Activated CD4-positive, alpha-beta memory T cell treated with anti-CD3 and anti-CD28 coated beads for 36 hours (primary cell): ENCODE results near the gene PLA2G3. TPM values are rescaled to one million over a fixed set of nuclear protein-coding genes. Genes with fewer than 3 reads are reported as not detected.
A peak's percentile ranks its signal among the peaks of the same experiment; 100 is the strongest.

Experiments used
- CTCF ChIA-PET: fragments of 350-600 bp; sonication (Branson Sonifier 250); formaldehyde crosslinking; loops from one replicate; lab custom pipeline; 2021; ENCODE audit warnings: antibody characterized with exemption, inconsistent platforms; lab: Charles Lee
- POLR2A ChIA-PET: fragments of 350-600 bp; sonication (Branson Sonifier 250); formaldehyde crosslinking; loops from one replicate; lab custom pipeline; 2021; ENCODE audit warnings: antibody characterized with exemption; lab: Charles Lee
- DNase-seq: peaks from one replicate; pipeline ENCODE4 v3.0.0-alpha.2; 2020
- H3K27ac Mint-ChIP-seq: one replicate; pipeline ENCODE4 v1.8.0; 2021; ENCODE audit warnings: mixed read lengths
- H3K27me3 Mint-ChIP-seq: one replicate; pipeline ENCODE4 v1.8.0; 2021; ENCODE audit warnings: mixed read lengths
- H3K36me3 Mint-ChIP-seq: one replicate; pipeline ENCODE4 v1.8.0; 2021; ENCODE audit warnings: mixed read lengths
- H3K4me1 Mint-ChIP-seq: one replicate; pipeline ENCODE4 v1.8.0; 2021; ENCODE audit warnings: low read depth, mixed read lengths
- H3K4me3 Mint-ChIP-seq: one replicate; pipeline ENCODE4 v1.8.0; 2021; ENCODE audit warnings: mild to moderate bottlenecking, mixed read lengths
- H3K9me3 Mint-ChIP-seq: one replicate; pipeline ENCODE4 v1.8.0; 2021; ENCODE audit warnings: mixed read lengths
- intact Hi-C: fragments of 100-400 bp; cut with micrococcal nuclease; formaldehyde crosslinking; loops from one replicate; pipeline ENCODE4 v1.15.1; 2023
- microRNA-seq: library from miRNA; unstranded; fragments of <30 nt; microRNA quantifications from one replicate; pipeline ENCODE4 v1.2.0, GENCODE V29; 2022; ENCODE audit warnings: borderline number of aligned reads, borderline microRNAs expressed, borderline replicate concordance
- total RNA-seq, 2 experiments: library from RNA; stranded (reverse); gene quantifications; one replicate each; pipeline ENCODE4 v1.2.3, GENCODE V29; 2021

PLA2G3 gene
- total RNA-seq, 2 experiments from 2014 or later, result not detected

- intact Hi-C loops, result loop anchor here (1.0 to 10.0 kb wide), 2 partner anchors 60 to 125 kb away; partner anchors contain the start of gene LIMK2
- no peaks in the 10 kb centered on the region for H3K36me3 Mint-ChIP-seq
- CTCF ChIA-PET, result interaction anchor here (1.0 to 1.6 kb wide), 6 partner anchors 14 to 224 kb away, joined by 3 to 7 read pairs (median 5); partner anchors contain the start of gene SELENOM
- no peaks in the 10 kb centered on the region for H3K27me3 Mint-ChIP-seq
- peak; percentile 52 for DNase-seq
- no peak overlapping the region for H3K27ac Mint-ChIP-seq
- POLR2A ChIA-PET, result no interaction called here
- H3K4me3 Mint-ChIP-seq, result no peak overlapping the region
- no peaks in the 10 kb centered on the region for H3K4me1 Mint-ChIP-seq
- H3K9me3 Mint-ChIP-seq, result no peaks in the 10 kb centered on the region
Measured at GRCh38 chr22:31089160-31090100, 50.9 kb downstream of the PLA2G3 start.

GRCh38 chr22:31088233-31088986, 51.9 kb downstream of the PLA2G3 start:
- Mint-ChIP-seq H3K27me3 (no peaks in the 10 kb centered on the region), H3K27ac (no peak overlapping the region), H3K36me3 (no peaks in the 10 kb centered on the region), H3K4me3 (no peak overlapping the region), H3K9me3 (no peaks in the 10 kb centered on the region), H3K4me1 (peaks cover 6% of the 10 kb centered on the region)
- intact Hi-C loops, result loop anchor here (10.0 kb wide), 1 partner anchor 126 kb away; the partner anchor contains the start of gene LIMK2
- POLR2A ChIA-PET, result no interaction called here
- no peak for DNase-seq
- CTCF ChIA-PET, result interaction anchor here (0.6 to 1.6 kb wide), 7 partner anchors 11 to 227 kb away, joined by 3 to 6 read pairs (median 3); partner anchors contain the start of gene SELENOM

- ChIA-PET CTCF (interaction anchor here (0.6 to 1.1 kb wide), 5 partner anchors 8 to 774 kb away, joined by 3 to 4 read pairs (median 3); partner anchors contain the start of gene SELENOM), POLR2A (no interaction called here)
- H3K36me3 Mint-ChIP-seq, result no peaks in the 10 kb centered on the region
- no peaks in the 10 kb centered on the region for H3K27me3 Mint-ChIP-seq
- no peak overlapping the region for H3K27ac Mint-ChIP-seq
- no peak for DNase-seq
- intact Hi-C loops, result loop anchor here (10.0 kb wide), 1 partner anchor 127 kb away; the partner anchor contains the start of gene LIMK2
- H3K9me3 Mint-ChIP-seq, result no peaks in the 10 kb centered on the region
- H3K4me1 Mint-ChIP-seq, result peaks cover 12% of the 10 kb centered on the region
- no peak overlapping the region for H3K4me3 Mint-ChIP-seq
Measured at GRCh38 chr22:31087744-31088215, 52.5 kb downstream of the PLA2G3 start.

- POLR2A ChIA-PET, result no interaction called here
- H3K27me3 Mint-ChIP-seq, result no peaks in the 10 kb centered on the region
- intact Hi-C loops, result loop anchor here (10.0 kb wide), 1 partner anchor 128 kb away; the partner anchor contains the start of gene LIMK2
- H3K27ac Mint-ChIP-seq, result no peak overlapping the region
- no peak for DNase-seq
- H3K4me3 Mint-ChIP-seq, result no peak overlapping the region
- CTCF ChIA-PET, result interaction anchor here (0.6 to 3.0 kb wide), 6 partner anchors 9 to 773 kb away, joined by 3 to 18 read pairs (median 3); no protein-coding TSS in a partner anchor
- H3K4me1 Mint-ChIP-seq, result peaks cover 22% of the 10 kb centered on the region
- H3K9me3 Mint-ChIP-seq, result no peaks in the 10 kb centered on the region
- H3K36me3 Mint-ChIP-seq, result no peaks in the 10 kb centered on the region
Measured at GRCh38 chr22:31086703-31087330, 53.5 kb downstream of the PLA2G3 start.

GRCh38 chr22:31085928-31086327, 54.4 kb downstream of the PLA2G3 start:
- ChIA-PET POLR2A (interaction anchor here (4.7 kb wide), 1 partner anchor 117 kb away, joined by 28 read pairs; the partner anchor contains the start of genes MORC2 and TUG1), CTCF (interaction anchor here (0.6 to 3.8 kb wide), 12 partner anchors 10 to 451 kb away, joined by 3 to 27 read pairs (median 6); partner anchors contain the start of genes MORC2, PIK3IP1, SELENOM and TUG1)
- peak overlapping the region; percentile 76 for H3K4me3 Mint-ChIP-seq
- H3K4me1 Mint-ChIP-seq, result peaks cover 26% of the 10 kb centered on the region
- no peak overlapping the region for H3K27ac Mint-ChIP-seq
- H3K27me3 Mint-ChIP-seq, result no peaks in the 10 kb centered on the region
- H3K9me3 Mint-ChIP-seq, result no peaks in the 10 kb centered on the region
- H3K36me3 Mint-ChIP-seq, result no peaks in the 10 kb centered on the region
- intact Hi-C loops, result loop anchor here (2.0 to 10.0 kb wide), 5 partner anchors 21 to 145 kb away; partner anchors contain the start of genes LIMK2, MORC2, RNF185 and SELENOM
- no peak for DNase-seq

- H3K36me3 Mint-ChIP-seq, result no peaks in the 10 kb centered on the region
- ChIA-PET POLR2A (interaction anchor here (0.8 to 4.7 kb wide), 6 partner anchors 8 to 207 kb away, joined by 3 to 28 read pairs (median 4); partner anchors contain the start of genes MORC2, SELENOM and TUG1), CTCF (interaction anchor here (0.6 to 3.8 kb wide), 31 partner anchors 8 to 451 kb away, joined by 3 to 27 read pairs (median 6); partner anchors contain the start of genes MORC2, PIK3IP1, RNF185 and SELENOM)
- peaks cover 30% of the 10 kb centered on the region for H3K4me1 Mint-ChIP-seq
- no peaks in the 10 kb centered on the region for H3K9me3 Mint-ChIP-seq
- H3K4me3 Mint-ChIP-seq, result peak overlapping the region; percentile 76
- H3K27ac Mint-ChIP-seq, result peak overlapping the region; percentile 80
- DNase-seq, result no peak
- intact Hi-C loops, result loop anchor here (2.0 to 10.0 kb wide), 5 partner anchors 21 to 145 kb away; partner anchors contain the start of genes LIMK2, MORC2, RNF185 and SELENOM
- no peaks in the 10 kb centered on the region for H3K27me3 Mint-ChIP-seq
Measured at GRCh38 chr22:31085493-31085824, 54.8 kb downstream of the PLA2G3 start.

GRCh38 chr22:31084811-31085492, 55.4 kb downstream of the PLA2G3 start:
- CTCF ChIA-PET, result interaction anchor here (0.6 to 3.8 kb wide), 38 partner anchors 8 to 769 kb away, joined by 3 to 27 read pairs (median 4); partner anchors contain the start of genes LIMK2, MORC2, PIK3IP1 and RNF185
- H3K36me3 Mint-ChIP-seq, result no peaks in the 10 kb centered on the region
- H3K4me1 Mint-ChIP-seq, result peaks cover 30% of the 10 kb centered on the region
- H3K9me3 Mint-ChIP-seq, result no peaks in the 10 kb centered on the region
- H3K27ac Mint-ChIP-seq, result peak overlapping the region; percentile 80
- POLR2A ChIA-PET, result interaction anchor here (0.8 to 4.7 kb wide), 11 partner anchors 9 to 261 kb away, joined by 3 to 28 read pairs (median 3); partner anchors contain the start of genes LIMK2, MORC2, PATZ1 and SELENOM
- H3K4me3 Mint-ChIP-seq, result peak overlapping the region; percentile 83
- no peaks in the 10 kb centered on the region for H3K27me3 Mint-ChIP-seq
- intact Hi-C loops, result loop anchor here (1.0 to 10.0 kb wide), 9 partner anchors 22 to 493 kb away; partner anchors contain the start of genes LIMK2, MORC2, PES1 and RNF185
- peak; percentile 90 for DNase-seq

Small RNA genes within 50 kb of the gene (microRNA-seq; reads per million reads assigned to microRNA genes)
- gene MIR3928, result 13.8 reads per million, percentile 40 among the genes with 10 or more reads in this experiment

Other genes starting within 250 kb of the PLA2G3 start
- 10 to 100 TPM; 20.3 to 20.9 TPM for gene MORC2, start 171.7 kb downstream of the PLA2G3 start, total RNA-seq
- 10 to 100 TPM; 35.6 to 38.3 TPM for gene TUG1, start 171.2 kb downstream of the PLA2G3 start, total RNA-seq
- 10 to 100 TPM; 55.1 to 57.4 TPM for gene SMTN, start 59.2 kb downstream of the PLA2G3 start, total RNA-seq
- gene SELENOM, start 32.9 kb downstream of the PLA2G3 start, total RNA-seq, result 10 to 100 TPM; 14.1 to 14.3 TPM
- gene INPP5J, start 17.5 kb downstream of the PLA2G3 start, total RNA-seq, result under 1 TPM in 1 of 2 experiments, not detected in 1; 0.14 TPM
- gene RNF185, start 19.7 kb upstream of the PLA2G3 start, total RNA-seq, result 10 to 100 TPM; 17.9 to 21.6 TPM
- gene LIMK2, start 71.8 kb upstream of the PLA2G3 start, total RNA-seq, result 10 to 100 TPM; 42.0 to 44.7 TPM
- gene PIK3IP1, start 152.0 kb upstream of the PLA2G3 start, total RNA-seq, result 10 to 100 TPM; 18.8 to 19.1 TPM
- gene PATZ1, start 205.8 kb upstream of the PLA2G3 start, total RNA-seq, result 10 to 100 TPM; 19.8 to 20.0 TPM